Ascending aorta (tissue), 2 donors: ENCODE measurements around the gene GPC6. TPM values are rescaled to one million over a fixed set of nuclear protein-coding genes. Genes with fewer than 3 reads are reported as not detected.

Source experiments
- DNase-seq, 2 donors: peaks; one replicate each; pipeline ENCODE4 v3.0.0-alpha.2; 2019; ENCODE audit warnings: low spot score in 2 of 2
- H3K27ac ChIP-seq, 2 donors: fragments of 200-600 bp; sonication (generic); one replicate each; pipeline ENCODE4 v1.5.1; 2016 to 2017; ENCODE audit warnings: mild to moderate bottlenecking in 1 of 2
- H3K27me3 ChIP-seq: fragments of 200-600 bp; sonication (generic); one replicate; pipeline ENCODE4 v1.5.1; 2017
- H3K36me3 ChIP-seq, 2 donors: fragments of 200-600 bp; sonication (generic); one replicate each; pipeline ENCODE4 v1.5.1; 2016
- H3K4me1 ChIP-seq, 2 donors: fragments of 200-600 bp; sonication (generic); one replicate each; pipeline ENCODE4 v1.5.1; 2016 to 2017; ENCODE audit warnings: mild to moderate bottlenecking in 1 of 2
- H3K4me3 ChIP-seq, 2 donors: fragments of 200-600 bp; sonication (generic); one replicate each; pipeline ENCODE4 v1.5.1; 2016 to 2017; ENCODE audit warnings: mild to moderate bottlenecking in 1 of 2
- H3K9me3 ChIP-seq, 2 donors: fragments of 200-600 bp; sonication (generic); one replicate each; pipeline ENCODE4 v1.5.1; 2016
- intact Hi-C: fragments of 100-400 bp; cut with DNase I; formaldehyde crosslinking; loops from one replicate; pipeline ENCODE4 v1.15.1; 2023
- total RNA-seq: library from RNA; depleted of rRNA; stranded (reverse); fragments of >200 nt; gene quantifications from one replicate; pipeline ENCODE4 v1.1.0, GENCODE V29; 2016
- TF ChIP-seq, protein P1 (sequence below), 3 experiments: fragments of 200-600 bp in 2 of 3; fragments of 450-650 bp in 1 of 3; sonication (generic) in 2 of 3; IDR thresholded peaks; one replicate each; pipeline ENCODE4 v1.5.1; 2016 to 2019; ENCODE audit warnings: antibody characterized with exemption in 3 of 3, mild to moderate bottlenecking in 1 of 3, moderate library complexity in 1 of 3

Gene GPC6
- total RNA-seq, 1 donor from 2014 or later = 23.2 TPM

GRCh38 chr13:94259984-94260383 lies 1033.4 kb downstream of the GPC6 start:
- no peak for DNase-seq
- intact Hi-C loops = no loop called here

GRCh38 chr13:94261163-94261562 lies 1034.6 kb downstream of the GPC6 start:
- intact Hi-C loops = no loop called here
- H3K27me3 ChIP-seq = no peaks in the 10 kb centered on the region
- no peaks in the 10 kb centered on the region for H3K4me1 ChIP-seq
- no peak overlapping the region for H3K27ac ChIP-seq
- no peaks in the 10 kb centered on the region for H3K36me3 ChIP-seq
- TF ChIP-seq, protein P1, sequence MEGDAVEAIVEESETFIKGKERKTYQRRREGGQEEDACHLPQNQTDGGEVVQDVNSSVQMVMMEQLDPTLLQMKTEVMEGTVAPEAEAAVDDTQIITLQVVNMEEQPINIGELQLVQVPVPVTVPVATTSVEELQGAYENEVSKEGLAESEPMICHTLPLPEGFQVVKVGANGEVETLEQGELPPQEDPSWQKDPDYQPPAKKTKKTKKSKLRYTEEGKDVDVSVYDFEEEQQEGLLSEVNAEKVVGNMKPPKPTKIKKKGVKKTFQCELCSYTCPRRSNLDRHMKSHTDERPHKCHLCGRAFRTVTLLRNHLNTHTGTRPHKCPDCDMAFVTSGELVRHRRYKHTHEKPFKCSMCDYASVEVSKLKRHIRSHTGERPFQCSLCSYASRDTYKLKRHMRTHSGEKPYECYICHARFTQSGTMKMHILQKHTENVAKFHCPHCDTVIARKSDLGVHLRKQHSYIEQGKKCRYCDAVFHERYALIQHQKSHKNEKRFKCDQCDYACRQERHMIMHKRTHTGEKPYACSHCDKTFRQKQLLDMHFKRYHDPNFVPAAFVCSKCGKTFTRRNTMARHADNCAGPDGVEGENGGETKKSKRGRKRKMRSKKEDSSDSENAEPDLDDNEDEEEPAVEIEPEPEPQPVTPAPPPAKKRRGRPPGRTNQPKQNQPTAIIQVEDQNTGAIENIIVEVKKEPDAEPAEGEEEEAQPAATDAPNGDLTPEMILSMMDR (IDR thresholded peaks at IDR 0.05) = no peak
- H3K9me3 ChIP-seq = no peaks in the 10 kb centered on the region
- H3K4me3 ChIP-seq = no peak overlapping the region
- DNase-seq = no peak

More at GRCh38 chr13:94259984-94260383, 1033.4 kb downstream of the GPC6 start:
- Histone ChIP-seq H3K9me3 (no peaks in the 10 kb centered on the region), H3K27ac (no peak overlapping the region), H3K36me3 (no peaks in the 10 kb centered on the region), H3K27me3 (no peaks in the 10 kb centered on the region), H3K4me3 (no peak overlapping the region), H3K4me1 (no peaks in the 10 kb centered on the region)
- TF ChIP-seq, protein P1 (IDR thresholded peaks at IDR 0.05) = no peak

DNA sequence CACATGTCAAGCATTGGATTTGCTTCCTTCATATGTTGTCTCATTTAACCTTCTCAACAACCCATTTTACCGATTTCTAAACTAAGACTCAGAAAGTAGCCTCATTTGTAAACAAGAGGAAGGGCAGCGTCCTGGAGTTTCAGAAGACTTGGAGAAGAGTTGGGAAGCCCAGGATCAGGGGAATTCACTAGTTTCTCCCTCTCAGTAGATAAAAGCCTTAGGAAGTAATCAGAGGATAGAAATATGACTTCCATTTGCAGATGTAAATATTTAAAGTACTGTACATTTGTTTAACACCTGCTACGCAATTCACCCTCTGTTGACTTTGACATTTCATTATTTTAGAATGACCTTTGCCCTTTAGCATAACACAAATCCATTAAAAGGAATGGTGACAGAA lies 1036.4 kb downstream of the GPC6 start:
- no peak for DNase-seq
- H3K9me3 ChIP-seq = no peaks in the 10 kb centered on the region
- H3K27me3 ChIP-seq = no peaks in the 10 kb centered on the region
- no peak overlapping the region for H3K27ac ChIP-seq
- intact Hi-C loops = no loop called here
- TF ChIP-seq, protein P1 (IDR thresholded peaks at IDR 0.05) = no peak
- H3K4me1 ChIP-seq = no peaks in the 10 kb centered on the region
- H3K36me3 ChIP-seq = no peaks in the 10 kb centered on the region
- H3K4me3 ChIP-seq = no peak overlapping the region

DNA sequence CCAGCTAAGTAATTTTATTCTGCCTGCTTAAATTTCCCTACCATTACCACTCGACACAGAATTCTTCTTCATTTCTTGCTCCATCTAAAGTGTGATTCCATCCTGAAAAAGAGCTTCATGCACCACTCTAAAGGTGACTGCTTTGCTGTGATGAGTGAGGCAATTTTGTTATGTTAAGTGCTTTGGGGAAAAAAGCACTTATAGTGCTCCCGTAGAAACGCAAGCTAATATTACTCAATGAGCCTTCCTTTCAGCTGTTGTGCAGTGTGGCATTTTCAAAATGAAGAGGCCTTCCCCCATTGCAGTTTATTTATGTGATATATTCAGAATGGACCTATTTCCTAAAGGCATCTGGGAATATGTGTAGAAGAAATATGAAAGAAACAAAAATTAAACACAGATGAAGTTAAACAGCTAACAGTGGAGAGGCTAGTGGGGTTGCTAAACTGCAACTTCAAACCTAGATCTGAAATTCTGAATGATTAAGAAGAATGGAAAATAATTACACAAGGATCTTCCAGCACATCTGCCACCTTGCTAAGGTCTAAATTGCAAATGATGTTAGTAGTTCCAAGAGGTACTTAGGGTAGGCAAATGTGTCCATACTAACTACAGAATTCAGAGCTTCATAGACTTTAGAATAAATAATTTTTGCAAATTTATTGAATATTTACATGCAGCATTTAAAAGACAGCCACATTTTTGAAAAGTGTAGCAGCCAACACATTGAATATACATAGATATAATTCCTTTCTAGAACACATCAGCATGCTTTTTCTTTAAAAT lies 1041.2 kb downstream of the GPC6 start:
- Histone ChIP-seq H3K27ac (no peak overlapping the region), H3K4me3 (no peak overlapping the region), H3K4me1 (no peaks in the 10 kb centered on the region), H3K36me3 (no peaks in the 10 kb centered on the region), H3K27me3 (no peaks in the 10 kb centered on the region), H3K9me3 (no peaks in the 10 kb centered on the region)
- no peak for DNase-seq
- TF ChIP-seq, protein P1 (IDR thresholded peaks at IDR 0.05) = no peak
- intact Hi-C loops = no loop called here

DNA sequence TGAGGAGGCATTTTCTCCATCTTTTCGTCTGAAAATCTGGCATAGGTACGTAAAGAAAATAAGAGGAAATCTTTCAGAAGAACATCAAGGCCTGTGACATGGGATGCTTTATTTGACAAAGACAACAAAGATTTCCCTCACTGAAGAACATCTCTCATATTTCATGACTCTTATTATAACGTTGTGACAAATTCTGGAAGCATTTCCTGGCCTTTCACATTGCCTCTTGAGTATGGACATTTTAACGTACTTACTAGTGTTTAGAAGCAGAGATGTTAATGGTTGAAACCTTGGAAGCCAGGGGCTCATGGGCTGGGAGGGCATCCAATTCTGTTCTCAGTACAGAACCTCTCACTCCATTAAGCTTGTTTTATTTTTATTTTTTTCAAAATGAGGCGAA lies 1042.1 kb downstream of the GPC6 start:
- intact Hi-C loops = no loop called here
- Histone ChIP-seq H3K9me3 (no peaks in the 10 kb centered on the region), H3K27me3 (no peaks in the 10 kb centered on the region), H3K4me3 (no peak overlapping the region), H3K4me1 (no peaks in the 10 kb centered on the region), H3K36me3 (no peaks in the 10 kb centered on the region), H3K27ac (no peak overlapping the region)
- DNase-seq = no peak
- TF ChIP-seq, protein P1 (IDR thresholded peaks at IDR 0.05) = no peak
